GM18858 (cell line): Measurements from ENCODE around the gene MUC20.
"Not testable (repeated sequence)": the region's sequence is repeated elsewhere in the genome, so short reads cannot be mapped to it uniquely, and the experiment has no call there.

Source experiments
- ATAC-seq: cut with Tn5 transposase; IDR thresholded peaks from one replicate; pipeline ENCODE4 v1.9.1; 2021; ENCODE audit not compliant: unreplicated experiment

MUC20 gene

GRCh38 chr3:195769551-195769950 lies 48.8 kb downstream of the MUC20 start:
- no peak for ATAC-seq

- ATAC-seq: no peak
Measured at GRCh38 chr3:195770081-195770840, 49.5 kb downstream of the MUC20 start.

- not testable (repeated sequence) for ATAC-seq
Measured at GRCh38 chr3:195770841-195771645, 50.3 kb downstream of the MUC20 start.

- no peak for ATAC-seq
Measured at GRCh38 chr3:195771646-195772300, 51.0 kb downstream of the MUC20 start.

- no peak for ATAC-seq
Measured at GRCh38 chr3:195773956-195774537, 53.3 kb downstream of the MUC20 start.

- no peak for ATAC-seq
Measured at GRCh38 chr3:195774917-195775316, 54.1 kb downstream of the MUC20 start.

GRCh38 chr3:195777975-195778374 lies 57.2 kb downstream of the MUC20 start:
- ATAC-seq: no peak

- not testable (repeated sequence) for ATAC-seq
Measured at GRCh38 chr3:195781236-195781635, 60.5 kb downstream of the MUC20 start.
